ENCODE data around the gene MRPL20.
"Not testable (repeated sequence)": the region's sequence is repeated elsewhere in the genome, so short reads cannot be mapped to it uniquely, and the experiment has no call there.

The MRPL20 gene

DNA sequence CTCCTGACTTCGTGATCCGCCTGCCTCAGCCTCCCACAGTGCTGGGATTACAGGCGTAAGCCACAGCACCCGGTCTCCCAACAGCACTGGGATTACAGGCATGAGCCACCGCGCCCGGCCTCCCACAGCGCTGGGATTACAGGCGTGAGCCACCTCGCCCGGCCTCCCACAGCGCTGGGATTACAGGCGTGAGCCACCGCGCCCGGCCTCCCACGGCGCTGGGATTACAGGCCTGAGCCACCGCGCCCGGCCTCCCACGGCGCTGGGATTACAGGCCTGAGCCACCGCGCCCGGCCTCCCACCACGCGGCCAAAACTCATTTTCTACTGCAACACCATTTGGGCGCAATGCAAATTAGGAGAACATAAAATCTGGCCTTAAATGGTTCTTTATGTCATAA, 21.8 kb downstream of the MRPL20 start:
- DNase-seq (ENCODE audit: low read depth): not testable (repeated sequence)

DNA sequence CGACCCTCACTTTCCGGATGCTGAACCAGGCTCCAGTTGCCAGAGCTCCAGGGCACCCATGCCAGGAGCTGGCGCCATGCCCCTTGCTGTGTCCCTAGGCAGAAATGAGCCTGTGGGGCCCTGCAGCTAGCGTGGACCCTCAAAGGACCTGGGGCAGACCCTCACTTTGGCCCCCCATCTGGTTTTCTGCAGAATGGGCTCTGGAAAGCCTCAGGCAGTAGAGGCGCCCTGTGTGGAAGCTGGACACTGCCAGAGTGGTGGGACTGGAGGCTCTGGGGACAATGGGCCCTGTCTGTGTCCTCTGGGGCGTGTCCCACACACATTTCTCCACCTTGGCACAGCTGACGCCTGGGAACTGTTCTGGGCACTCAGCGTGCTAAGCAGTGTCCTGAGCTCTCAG, 25.8 kb downstream of the MRPL20 start:
- DNase-seq (ENCODE audit: low read depth): no peak

DNA sequence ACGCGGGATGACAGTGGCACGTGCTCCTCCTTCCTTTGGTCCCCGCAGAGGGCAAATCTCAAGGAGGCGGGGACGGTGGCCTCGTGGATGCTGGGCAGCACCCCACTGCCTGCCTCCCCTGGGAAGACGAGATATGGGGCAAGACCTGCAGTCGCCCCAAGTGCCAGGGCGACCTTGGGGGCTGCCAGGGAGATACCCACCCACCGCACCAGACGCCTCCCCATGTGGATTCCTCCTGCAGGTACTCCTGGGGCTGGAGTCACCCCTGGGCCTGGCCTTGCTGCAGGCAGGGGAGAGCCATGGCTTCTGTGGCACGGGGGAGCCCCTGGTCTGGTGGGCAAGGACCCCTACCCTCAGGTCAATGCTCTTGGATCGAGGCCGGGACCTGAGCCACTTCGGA, 26.2 kb downstream of the MRPL20 start:
- DNase-seq (ENCODE audit: low read depth): no peak

DNA sequence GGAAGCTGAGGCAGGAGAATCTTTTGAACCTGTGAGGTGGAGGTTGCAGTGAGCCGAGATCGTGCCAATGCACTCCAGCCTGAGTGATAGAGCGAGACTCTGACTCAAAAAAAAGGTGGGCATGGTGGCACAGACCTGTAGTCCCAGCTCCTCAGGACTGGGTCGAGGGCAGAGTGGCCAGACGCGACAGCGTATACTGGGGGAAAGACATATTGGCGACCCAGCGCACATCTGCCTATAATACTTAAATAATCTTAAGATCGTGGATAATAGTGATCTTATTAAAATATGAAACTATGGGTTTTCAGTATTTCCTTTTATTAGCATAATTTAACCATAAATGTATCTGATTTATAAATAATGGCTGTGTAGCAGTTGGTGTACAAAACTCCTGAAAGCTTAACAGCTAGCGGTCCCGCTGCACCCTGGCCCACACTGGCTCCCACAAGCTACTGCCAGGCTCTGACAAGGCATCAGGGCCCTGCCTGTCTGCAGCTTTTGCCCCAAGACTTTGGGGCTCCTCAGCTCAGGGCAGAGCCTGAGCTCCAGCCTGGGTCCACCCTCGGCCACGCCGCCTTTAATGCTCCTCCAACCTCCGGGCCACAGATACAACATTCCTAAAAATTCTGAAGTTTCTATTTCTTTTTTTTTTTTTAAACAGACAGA, 29.4 kb downstream of the MRPL20 start:
- no peak for DNase-seq (ENCODE audit: low read depth)

DNA sequence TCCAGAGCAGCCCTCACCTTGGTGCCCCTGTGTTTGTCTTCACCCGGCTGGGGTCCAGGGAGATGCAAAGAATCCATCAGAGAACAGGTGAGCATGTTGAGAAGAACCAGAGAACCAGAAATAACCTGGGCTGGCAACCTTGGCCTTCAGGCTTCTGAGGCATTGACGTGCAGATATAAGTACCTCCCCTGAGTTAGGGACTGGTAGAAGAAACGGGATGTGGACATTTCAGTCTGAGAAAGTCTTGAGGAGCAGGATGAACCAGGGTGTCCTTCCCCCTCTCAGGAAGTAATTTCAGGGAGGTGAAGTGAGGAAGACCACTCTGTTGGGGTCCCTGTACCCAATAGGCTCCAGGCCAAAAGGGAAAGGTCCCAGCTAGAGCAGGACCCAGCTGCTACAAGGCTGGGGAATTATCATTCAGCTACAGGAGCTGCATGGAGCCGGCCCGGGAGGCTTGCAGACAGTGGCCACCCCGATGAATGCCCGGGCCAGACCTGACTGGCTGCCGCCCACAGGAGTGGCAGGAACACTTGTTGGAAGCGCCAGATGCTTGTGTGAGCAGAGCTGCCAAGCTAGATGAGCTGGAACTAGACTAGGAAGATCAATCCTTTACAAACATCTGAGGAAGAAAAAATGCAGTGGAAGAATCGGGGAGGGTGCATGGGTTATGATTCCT, 30.4 kb downstream of the MRPL20 start:
- no peak for DNase-seq (ENCODE audit: low read depth)

DNA sequence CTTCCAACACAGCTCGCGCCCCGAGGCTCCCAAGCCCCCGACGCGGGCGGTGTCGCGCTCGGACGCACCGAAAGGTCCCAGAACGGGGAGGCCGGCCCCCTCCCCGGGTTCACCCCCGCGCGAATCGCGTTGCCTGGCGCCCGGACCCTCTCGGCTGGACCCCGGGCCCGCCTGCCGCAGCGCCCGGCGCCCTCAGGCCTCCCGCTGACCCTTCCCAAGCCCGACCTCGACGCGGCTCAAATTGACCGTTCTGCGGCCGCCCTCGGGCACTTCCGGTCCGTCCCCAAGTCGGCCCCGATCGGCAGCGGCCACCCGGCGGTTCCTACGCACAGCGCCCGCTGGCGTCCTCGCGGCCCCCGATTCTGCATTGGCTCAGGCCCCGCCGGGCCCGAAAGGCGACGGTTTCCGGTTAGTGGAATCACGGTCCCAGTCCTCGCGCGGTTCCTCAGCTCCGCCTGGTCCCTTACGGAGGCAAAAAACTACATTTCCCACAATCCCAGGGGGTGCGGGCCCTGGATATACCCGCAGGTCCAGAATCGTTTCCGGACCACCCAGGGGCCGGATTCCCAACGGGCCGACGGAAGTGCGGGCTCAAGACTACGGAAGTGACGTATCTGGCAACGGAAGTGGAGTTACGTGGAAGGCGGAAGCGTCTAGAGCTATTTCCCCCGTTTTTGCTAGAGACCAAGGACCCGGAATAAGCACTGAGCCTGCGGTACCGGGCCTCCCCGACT, 32.0 kb downstream of the MRPL20 start, which contains the start of gene AURKAIP1:
TSS of gene AURKAIP1 (minus strand) at position 279 of the 734 bp plus-strand sequence. CDS start 451 bp downstream, outside the sequence.
- DNase-seq (ENCODE audit: low read depth): peak; percentile 98

DNA sequence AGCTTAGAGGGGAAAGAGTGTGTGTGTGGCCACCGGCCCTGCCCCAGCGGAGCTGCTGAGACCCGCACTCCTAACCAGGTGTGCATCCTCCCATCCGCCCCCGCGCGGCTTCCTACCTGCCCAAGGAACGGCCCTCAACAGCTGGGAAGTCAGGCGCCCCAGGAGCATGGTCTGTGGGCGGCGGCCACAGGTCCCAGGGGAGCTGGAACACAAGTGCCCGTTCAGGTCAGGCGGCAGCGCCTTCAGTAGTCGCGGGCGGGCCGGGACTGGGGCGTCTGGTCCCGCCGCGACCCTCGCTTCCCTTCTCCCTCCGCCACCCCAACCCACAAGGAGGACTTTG, 32.5 kb downstream of the MRPL20 start:
- DNase-seq (ENCODE audit: low read depth): no peak

DNA sequence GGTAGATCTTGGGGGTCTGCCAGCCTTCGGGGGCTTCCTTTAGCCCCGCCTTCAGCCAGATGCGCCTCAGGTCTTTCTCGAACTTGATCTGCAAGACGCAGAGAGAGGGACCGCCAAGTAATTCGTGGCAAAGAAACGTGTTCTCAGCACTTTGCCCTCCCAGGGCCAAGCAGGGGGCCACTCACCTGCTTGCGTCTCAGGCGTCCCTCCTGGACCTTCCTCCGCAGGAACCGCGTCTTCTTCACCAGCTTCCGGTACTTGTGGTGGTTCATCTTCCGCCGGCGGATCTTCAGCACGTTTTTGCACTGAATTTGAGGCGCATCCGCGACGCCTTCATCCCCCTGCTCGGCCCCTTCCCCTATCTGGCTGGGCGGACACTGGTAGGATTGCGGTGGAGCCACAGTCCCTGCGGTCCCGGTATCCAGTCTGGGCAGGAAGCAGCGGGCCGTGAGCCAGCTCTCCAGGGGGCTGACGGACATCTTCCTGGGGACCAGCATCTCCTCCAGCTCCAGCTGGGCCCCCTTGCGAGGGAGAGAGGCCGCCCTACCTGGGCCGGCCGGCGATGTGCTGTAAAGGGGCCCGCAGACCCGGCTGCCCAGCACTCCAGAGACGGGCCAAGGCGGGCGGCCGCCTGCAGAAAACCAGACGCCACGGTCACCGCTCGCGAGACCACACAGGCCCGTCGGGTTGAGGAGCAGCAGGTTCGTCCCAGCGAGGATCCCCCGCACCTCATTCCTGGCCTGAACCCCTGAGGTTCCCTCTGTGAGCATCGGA, 33.1 kb downstream of the MRPL20 start:
- no peak for DNase-seq (ENCODE audit: low read depth)

DNA sequence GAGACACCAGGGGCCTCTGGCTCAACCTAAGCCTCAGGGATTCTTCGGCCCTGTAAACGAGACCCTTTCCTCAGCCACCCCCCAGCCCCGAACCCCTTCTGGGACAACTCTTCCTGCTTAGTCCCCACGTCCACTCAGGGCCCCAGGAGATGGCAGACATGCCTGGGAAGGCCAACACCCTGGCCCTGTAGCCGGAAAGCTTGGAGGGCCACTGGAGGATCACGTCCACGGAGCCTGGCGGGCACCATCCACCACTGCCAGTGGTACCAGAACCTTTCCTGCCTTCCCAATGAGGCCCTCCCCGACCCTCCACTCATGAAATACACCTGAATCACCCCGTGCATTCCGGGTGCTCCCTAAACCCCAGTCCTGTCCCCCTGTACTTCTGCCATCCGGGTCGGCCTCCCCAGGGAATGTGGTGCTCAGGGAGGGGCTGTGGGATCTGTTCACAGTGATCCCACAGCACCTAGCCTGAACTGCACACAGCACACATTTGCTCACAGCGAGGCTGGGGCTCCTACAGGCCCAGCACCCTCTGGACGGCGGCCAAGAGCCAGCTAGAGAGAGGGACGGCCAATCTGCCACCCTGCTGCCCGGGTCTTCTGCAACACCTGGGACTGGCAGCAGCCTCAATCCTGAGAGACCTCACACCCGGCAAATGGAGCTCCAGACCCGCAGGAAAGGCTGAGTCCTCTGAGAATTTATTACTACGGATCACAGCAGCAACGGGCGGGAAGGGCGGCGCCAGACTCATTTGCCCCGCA, 33.9 kb downstream of the MRPL20 start:
- no peak for DNase-seq (ENCODE audit: low read depth)

DNA sequence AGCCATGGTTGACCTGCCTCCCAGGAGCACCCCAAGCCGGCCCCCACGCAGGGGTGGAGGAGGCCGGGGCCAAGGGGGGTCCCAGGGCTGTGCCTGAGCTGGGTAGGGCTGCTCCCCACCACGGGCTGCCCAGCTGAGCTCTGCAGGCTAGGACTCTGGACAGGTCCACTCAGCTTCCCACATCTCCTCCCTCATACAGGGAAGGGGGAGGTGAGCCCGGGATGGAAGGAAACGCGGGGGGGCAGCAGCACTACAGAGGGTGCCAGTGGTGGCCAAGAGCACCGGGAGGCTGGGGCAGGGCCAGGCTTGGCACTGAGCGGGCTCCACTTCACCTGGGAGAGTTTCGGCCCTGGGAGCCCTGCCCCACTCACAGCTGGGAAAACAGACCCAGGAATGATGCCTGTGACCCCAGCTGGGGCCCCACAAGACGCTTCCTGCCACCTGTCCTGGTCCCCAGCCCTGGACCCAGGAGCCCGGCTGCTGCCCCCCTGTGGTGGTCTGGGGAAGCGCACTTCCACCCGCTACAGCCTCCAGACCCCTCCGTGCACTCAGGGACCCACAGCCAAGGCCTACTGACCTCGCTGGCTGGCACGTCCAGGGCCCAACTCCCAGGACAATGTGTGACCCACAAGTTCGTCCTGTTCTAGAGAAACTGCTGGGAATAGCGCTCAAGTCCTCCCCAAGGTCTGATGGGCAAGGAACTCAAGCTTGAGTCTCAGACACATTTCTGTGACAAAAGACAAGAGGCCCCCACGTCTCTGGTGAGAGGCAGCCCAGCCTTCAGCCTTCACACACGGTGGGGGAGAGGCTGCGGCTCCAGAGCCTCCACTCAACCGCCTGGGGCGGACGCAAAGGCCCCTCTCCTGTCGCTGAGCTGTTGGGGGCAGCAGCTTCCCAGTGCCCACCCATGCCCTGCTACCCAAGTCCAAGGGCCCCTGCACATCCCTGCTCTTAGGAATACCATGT, 35.1 kb downstream of the MRPL20 start:
- DNase-seq (ENCODE audit: low read depth): no peak

DNA sequence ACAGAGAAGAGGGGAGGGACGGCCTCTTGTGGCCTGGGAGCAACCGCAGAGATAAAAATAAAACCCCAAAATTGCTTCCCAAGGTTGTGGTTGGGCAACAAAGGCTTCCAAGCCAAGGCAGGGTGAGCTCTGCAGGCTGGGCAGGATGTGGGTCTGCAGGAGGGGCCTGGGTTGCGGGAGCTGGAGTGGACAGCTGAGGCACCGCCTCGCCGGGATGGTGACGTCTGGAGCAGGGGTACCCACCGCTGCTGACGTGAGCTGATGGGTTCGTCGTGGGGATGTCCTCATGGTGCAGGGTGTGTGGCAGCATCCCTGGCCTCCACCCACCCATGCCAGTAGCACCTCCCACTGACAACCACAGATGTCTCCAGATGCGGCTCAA, 35.7 kb downstream of the MRPL20 start:
- no peak for DNase-seq (ENCODE audit: low read depth)

DNA sequence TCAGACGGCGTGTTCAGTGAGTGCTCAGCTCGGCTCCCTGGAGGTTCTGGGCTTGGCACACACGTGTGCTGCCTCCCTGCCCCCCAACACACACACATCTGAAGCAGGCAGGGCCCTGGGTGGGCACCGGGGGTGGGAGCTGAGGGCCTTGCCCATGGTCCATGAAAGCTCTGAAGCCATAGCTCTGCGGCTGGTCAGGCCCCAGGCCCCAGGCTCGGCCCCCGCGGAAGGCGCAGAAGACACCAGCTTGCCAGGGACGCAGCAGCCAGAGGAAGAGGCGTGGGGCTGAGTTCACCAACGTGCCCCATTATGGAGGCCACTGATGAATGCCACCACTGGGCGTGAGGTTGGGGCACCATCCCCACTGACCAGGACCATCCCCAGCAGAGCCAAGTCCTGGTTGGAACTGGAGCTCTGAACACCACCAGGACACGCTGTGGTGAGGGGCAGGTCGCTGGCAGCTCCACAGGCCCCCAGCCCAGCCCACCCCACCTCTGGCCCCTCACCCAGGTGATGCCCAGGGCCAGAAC, 36.3 kb downstream of the MRPL20 start:
- DNase-seq (ENCODE audit: low read depth): no peak

DNA sequence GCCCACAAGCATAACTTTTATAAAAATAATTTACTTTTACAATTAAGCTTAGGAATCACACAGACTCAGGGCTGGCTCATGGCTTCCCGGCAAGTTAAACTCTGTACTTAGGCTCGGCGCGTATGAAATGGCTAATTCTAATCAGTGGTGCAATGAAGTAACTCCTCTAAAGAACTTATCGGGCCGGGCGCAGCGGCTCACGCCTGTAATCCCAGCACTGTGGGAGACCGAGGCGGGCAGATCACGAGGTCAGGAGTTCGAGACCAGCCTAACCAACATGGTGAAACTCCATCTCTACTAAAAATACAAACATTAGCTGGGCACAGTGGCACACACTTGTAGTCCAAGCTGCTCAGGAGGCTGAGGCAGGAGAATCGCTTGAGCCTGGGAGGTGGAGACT, 37.0 kb downstream of the MRPL20 start:
- DNase-seq (ENCODE audit: low read depth): not testable (repeated sequence)

DNA sequence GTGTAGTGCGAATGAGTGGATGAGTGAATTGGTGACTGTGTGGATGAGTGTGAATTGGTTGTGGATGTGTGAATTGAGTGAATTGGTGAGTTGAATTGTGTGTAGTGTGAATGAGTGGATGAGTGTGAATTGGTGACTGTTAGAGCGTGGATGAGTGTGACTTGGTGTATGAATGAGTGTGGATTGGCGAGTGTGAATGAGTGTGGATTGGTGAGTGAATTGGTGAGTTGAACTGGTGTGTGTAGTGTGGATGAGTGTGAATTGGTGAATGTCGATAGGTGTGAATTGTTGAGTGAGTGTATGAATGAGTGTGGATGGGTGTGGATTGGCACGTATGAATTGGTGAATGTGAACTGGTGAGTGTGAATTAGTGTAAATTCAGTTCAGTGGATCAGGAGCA, 39.8 kb downstream of the MRPL20 start:
- no peak for DNase-seq (ENCODE audit: low read depth)

DNA sequence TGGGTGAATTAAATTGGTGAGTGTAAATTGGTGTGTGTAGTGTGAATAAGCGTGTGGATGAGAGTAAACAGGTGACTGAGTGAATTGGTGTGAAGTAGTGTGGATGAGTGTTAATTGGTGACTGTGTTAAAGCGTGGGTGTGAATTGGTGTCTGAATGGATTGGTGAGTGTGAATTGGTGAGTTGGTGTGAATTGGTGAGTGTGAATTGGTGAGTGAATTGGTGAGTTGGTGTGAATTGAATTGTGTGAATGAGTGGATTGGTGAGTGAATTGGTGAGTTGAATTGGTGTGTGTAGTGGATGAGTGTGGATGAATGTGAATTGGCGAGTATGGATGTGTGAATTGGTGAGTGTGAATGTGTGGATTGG, 40.4 kb downstream of the MRPL20 start:
- no peak for DNase-seq (ENCODE audit: low read depth)

DNA sequence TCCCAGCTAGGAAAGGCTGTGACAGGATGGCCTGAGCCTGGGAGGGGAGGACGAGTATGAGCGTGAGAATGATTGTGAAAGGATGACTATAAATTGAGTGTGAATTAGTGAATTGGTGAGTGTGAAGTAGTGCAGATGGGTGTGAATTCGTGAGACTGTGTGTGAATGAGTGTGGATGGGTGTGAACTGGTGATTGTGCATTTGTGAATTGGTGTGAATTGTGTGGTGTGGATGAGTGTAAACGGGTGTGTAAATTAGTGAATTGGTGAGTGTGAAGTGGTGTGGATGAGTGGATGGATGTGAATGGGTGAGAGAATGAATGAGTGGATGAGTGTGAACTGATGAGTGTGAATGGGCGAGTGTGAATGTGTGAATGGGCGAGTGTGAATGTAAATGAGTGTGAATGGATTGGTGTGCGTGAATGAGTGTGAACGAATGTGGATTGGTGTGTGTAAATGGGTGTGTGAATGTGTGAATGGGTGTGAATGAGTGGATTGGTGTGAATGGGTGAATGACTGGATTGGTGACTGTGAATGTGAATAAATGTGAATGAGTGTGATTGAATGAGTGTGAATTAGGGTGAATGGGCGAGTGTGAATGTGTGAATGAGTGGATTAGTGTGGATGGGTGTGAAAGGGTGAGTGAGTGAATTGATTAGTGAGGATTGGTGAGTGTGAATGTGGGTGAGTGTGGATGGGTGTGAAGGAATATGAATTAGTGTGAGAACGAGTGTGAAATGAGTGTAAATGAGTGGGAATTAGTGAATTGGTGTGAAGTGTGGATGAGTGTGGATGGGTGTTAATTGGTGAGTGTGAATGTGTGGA, 41.0 kb downstream of the MRPL20 start:
- no peak for DNase-seq (ENCODE audit: low read depth)

DNA sequence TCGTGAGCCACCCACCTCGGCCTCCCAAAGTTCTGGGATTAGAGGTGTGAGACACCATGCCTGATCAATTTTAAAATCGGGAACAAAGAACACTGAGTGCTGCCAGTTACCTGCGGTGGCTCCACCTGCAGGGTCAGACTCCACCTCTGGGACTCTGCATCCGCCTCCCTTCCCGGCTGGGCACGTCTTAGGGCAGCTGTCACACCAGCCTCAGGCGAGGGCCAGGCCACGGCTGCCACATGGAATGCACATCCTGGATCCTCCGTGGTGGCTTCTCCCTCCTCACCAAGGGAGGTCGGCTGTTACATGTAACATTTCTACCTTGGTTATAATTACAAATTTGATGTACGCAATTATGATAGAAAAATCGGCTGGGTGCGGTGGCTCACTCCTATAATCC, 42.8 kb downstream of the MRPL20 start:
- DNase-seq (ENCODE audit: low read depth): no peak

DNA sequence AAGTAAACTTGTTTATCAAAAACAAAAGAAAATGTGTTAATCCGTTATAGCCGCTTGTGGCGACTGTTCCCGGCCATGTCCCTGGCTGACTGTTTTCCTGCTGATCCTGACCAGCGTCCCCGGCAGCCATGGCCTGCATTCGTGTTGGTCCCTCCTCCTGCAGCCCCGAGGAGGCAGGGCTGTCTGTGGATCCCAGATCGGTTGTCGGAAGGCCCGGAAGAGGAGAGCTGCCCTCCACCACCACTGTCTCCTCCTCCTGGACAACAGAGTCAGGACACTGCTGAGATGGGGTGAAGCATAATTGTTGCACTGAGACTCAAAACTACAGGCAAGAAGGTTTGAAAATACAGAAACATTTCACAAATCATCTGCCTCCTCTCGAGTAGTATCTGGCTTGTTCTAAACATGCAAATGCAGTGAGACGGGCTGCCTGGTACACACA, 45.1 kb downstream of the MRPL20 start:
- DNase-seq (ENCODE audit: low read depth): peak; percentile 71

DNA sequence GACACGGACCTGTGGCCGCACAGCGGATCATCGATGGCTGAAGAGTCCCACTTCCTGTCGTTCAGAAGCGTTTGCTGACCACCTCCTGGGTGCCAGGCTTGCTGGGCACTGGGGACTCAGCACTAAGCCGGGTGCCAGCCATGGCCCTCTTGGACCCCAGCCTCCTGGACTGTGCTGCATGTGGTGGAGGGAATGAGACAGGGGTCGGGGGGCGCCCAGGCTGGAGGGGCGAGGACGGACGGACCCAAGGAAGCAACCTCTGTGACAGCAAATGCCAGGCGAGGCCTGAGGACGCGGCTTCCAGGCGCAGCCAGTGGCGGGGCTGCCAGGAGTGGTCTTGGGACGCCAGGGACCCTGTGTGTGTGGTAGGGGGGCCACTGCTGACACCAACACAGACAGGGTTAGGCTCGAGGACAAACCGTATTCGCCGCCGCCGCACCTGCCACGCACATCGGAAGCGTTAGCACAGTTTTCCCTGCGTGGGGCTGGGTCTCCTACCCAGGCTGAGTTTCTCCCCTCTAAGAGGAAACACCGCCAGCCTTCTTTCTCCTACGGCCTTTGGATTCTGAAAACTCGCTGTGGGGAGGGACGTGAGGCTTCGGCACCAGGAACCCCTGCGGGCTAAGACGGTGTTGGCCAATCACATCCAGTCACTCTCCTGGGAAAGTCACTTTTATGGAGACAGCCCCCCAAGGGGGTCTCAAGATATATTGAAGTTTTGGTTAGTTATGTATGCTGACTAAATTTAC, 45.7 kb downstream of the MRPL20 start:
- DNase-seq (ENCODE audit: low read depth): no peak
